Medulla oblongata (tissue), 1 donor: ENCODE results near the gene CRAMP1.
A peak's percentile ranks its signal among the peaks of the same experiment; 100 is the strongest.
"Not testable (repeated sequence)": the region's sequence is repeated elsewhere in the genome, so short reads cannot be mapped to it uniquely, and the experiment has no call there.

Experiments used
- DNase-seq: peaks from one replicate; pipeline ENCODE4 v3.0.0-alpha.2; 2015; ENCODE audit errors: extremely low spot score

CRAMP1 gene

GRCh38 chr16:1713331-1713730 is 101.2 kb downstream of the CRAMP1 start:
- DNase-seq: no peak

- peak; percentile 28 for DNase-seq
Measured at GRCh38 chr16:1713933-1714332, 101.8 kb downstream of the CRAMP1 start.

GRCh38 chr16:1715220-1715619 is 103.1 kb downstream of the CRAMP1 start:
- DNase-seq: no peak

GRCh38 chr16:1718236-1718635 is 106.1 kb downstream of the CRAMP1 start:
- DNase-seq: not testable (repeated sequence)

GRCh38 chr16:1719559-1720229 is 107.5 kb downstream of the CRAMP1 start:
- DNase-seq: not testable (repeated sequence)

GRCh38 chr16:1721372-1721771 is 109.2 kb downstream of the CRAMP1 start:
- no peak for DNase-seq

- peak; percentile 70 for DNase-seq
Measured at GRCh38 chr16:1723450-1724147, 111.4 kb downstream of the CRAMP1 start.

- no peak for DNase-seq
Measured at GRCh38 chr16:1724491-1724890, 112.3 kb downstream of the CRAMP1 start.

- no peak for DNase-seq
Measured at GRCh38 chr16:1726661-1727502, 114.7 kb downstream of the CRAMP1 start.
